DOHH2 (cell line): Measurements from ENCODE around the gene WDR73.

Source experiments
- EZH2phosphoT487 ChIP-seq: fragments of 200-600 bp; sonication (generic); IDR thresholded peaks from 2 replicates; pipeline ENCODE4 v1.6.1; 2017; ENCODE audit warnings: borderline replicate concordance, mild to moderate bottlenecking, antibody characterized with exemption, low read length, moderate library complexity, mixed read lengths
- TF ChIP-seq, protein P1 (sequence below): fragments of 200-600 bp; sonication (generic); IDR thresholded peaks from one replicate; pipeline ENCODE4 v1.5.1; 2014; ENCODE audit warnings: antibody characterized with exemption, mild to moderate bottlenecking, low read depth, low read length; ENCODE audit not compliant: poor library complexity, severe bottlenecking

DNA sequence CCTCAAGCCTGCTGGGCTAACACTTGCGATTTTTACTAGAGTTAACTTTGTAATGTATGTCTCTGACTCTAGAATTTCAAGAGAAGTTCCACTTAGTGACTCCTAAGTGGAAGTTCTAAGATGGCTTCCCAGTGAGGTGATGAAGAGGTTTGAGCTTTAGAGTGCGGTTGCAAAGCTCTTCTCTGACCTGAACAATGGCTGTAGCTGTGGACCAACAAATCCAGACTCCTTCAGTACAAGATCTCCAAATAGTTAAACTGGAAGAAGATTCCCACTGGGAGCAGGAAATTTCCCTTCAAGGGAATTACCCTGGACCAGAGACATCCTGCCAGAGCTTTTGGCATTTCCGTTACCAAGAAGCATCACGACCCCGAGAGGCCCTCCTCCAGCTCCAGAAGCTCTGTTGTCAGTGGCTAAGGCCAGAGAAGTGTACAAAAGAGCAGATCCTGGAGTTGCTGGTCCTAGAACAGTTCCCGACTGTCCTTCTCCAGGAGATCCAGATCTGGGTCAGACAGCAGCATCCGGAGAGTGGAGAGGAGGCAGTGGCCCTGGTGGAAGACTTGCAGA, 22.3 kb downstream of the WDR73 start:
- TF ChIP-seq, protein P1, sequence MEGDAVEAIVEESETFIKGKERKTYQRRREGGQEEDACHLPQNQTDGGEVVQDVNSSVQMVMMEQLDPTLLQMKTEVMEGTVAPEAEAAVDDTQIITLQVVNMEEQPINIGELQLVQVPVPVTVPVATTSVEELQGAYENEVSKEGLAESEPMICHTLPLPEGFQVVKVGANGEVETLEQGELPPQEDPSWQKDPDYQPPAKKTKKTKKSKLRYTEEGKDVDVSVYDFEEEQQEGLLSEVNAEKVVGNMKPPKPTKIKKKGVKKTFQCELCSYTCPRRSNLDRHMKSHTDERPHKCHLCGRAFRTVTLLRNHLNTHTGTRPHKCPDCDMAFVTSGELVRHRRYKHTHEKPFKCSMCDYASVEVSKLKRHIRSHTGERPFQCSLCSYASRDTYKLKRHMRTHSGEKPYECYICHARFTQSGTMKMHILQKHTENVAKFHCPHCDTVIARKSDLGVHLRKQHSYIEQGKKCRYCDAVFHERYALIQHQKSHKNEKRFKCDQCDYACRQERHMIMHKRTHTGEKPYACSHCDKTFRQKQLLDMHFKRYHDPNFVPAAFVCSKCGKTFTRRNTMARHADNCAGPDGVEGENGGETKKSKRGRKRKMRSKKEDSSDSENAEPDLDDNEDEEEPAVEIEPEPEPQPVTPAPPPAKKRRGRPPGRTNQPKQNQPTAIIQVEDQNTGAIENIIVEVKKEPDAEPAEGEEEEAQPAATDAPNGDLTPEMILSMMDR, result no peak
- TF ChIP-seq EZH2phosphoT487, result no peak
